Measurements from ENCODE around the gene TIGD1. TPM values are rescaled to one million over a fixed set of nuclear protein-coding genes. Genes with fewer than 3 reads are reported as not detected.

TIGD1 gene
- total RNA-seq, 1 experiment from 2014 or later = 5.1 TPM

DNA sequence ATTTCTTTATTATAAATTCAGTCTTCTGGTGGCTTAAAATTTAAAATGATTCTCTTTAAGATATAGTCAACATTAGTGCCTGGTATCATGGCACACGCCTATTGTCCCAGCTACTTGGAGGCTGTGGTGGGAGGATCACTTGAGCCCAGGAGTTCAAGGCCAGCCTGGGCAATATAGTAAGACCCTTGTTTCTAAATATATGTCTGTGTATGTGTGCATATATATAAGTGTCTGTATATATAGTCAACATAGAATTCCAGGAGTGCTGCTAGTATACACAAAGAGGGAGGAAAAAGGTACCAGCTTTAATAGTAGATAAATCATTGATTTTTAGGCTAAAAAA, 25.0 kb upstream of the TIGD1 start:
- intact Hi-C loops (cut with micrococcal nuclease; ENCODE audit: unreplicated experiment) (no loop called here), in situ Hi-C loops (cut with HindIII; ENCODE audit: low pct_unique_long_range_greater_than_20kb, low sequenced_read_pairs) (no loop called here)
- POLR2A ChIA-PET = no interaction called here
- H3K36me3 ChIP-seq (ENCODE audit: control insufficient read depth, insufficient read depth, low read length) = peaks cover 3% of the 10 kb centered on the region
- no peak for DNase-seq (ENCODE audit: low read depth, low spot score)
- no peaks in the 10 kb centered on the region for H3K9me3 ChIP-seq (ENCODE audit: control insufficient read depth, insufficient read depth, low read depth, low read length)
- H3K4me1 ChIP-seq (ENCODE audit: control insufficient read depth, insufficient read depth, low read length) = no peaks in the 10 kb centered on the region
- BruUV-seq (replicated peaks) = no TSS peak
- TF ChIP-seq SIN3A (IDR thresholded peaks at IDR 0.05; ENCODE audit: borderline replicate concordance, insufficient read depth, low read depth, low read length) = no peak
- TF ChIP-seq TCF7L2 (IDR thresholded peaks at IDR 0.05; ENCODE audit: low read depth, low read length) = no peak
- no peak for TF ChIP-seq CTCF (IDR thresholded peaks at IDR 0.05)
- TF ChIP-seq POLR2AphosphoS5 (IDR thresholded peaks at IDR 0.05; ENCODE audit: low read depth, low read length) = no peak
- TF ChIP-seq, protein P1, sequence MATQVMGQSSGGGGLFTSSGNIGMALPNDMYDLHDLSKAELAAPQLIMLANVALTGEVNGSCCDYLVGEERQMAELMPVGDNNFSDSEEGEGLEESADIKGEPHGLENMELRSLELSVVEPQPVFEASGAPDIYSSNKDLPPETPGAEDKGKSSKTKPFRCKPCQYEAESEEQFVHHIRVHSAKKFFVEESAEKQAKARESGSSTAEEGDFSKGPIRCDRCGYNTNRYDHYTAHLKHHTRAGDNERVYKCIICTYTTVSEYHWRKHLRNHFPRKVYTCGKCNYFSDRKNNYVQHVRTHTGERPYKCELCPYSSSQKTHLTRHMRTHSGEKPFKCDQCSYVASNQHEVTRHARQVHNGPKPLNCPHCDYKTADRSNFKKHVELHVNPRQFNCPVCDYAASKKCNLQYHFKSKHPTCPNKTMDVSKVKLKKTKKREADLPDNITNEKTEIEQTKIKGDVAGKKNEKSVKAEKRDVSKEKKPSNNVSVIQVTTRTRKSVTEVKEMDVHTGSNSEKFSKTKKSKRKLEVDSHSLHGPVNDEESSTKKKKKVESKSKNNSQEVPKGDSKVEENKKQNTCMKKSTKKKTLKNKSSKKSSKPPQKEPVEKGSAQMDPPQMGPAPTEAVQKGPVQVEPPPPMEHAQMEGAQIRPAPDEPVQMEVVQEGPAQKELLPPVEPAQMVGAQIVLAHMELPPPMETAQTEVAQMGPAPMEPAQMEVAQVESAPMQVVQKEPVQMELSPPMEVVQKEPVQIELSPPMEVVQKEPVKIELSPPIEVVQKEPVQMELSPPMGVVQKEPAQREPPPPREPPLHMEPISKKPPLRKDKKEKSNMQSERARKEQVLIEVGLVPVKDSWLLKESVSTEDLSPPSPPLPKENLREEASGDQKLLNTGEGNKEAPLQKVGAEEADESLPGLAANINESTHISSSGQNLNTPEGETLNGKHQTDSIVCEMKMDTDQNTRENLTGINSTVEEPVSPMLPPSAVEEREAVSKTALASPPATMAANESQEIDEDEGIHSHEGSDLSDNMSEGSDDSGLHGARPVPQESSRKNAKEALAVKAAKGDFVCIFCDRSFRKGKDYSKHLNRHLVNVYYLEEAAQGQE (IDR thresholded peaks at IDR 0.05; ENCODE audit: insufficient read depth in 1 of 2, low read depth in 2 of 2, low read length in 1 of 2) = no peak
- ATAC-seq = no peak
- CTCF ChIA-PET = no interaction called here
- H3K27me3 ChIP-seq (ENCODE audit: control insufficient read depth, insufficient read depth, low read length) = no peaks in the 10 kb centered on the region
- H3K4me3 ChIP-seq (ENCODE audit: low read depth in 2 of 2, low read length in 2 of 2) = no peak overlapping the region
- no peak overlapping the region for H3K27ac ChIP-seq (ENCODE audit: low read length)

DNA sequence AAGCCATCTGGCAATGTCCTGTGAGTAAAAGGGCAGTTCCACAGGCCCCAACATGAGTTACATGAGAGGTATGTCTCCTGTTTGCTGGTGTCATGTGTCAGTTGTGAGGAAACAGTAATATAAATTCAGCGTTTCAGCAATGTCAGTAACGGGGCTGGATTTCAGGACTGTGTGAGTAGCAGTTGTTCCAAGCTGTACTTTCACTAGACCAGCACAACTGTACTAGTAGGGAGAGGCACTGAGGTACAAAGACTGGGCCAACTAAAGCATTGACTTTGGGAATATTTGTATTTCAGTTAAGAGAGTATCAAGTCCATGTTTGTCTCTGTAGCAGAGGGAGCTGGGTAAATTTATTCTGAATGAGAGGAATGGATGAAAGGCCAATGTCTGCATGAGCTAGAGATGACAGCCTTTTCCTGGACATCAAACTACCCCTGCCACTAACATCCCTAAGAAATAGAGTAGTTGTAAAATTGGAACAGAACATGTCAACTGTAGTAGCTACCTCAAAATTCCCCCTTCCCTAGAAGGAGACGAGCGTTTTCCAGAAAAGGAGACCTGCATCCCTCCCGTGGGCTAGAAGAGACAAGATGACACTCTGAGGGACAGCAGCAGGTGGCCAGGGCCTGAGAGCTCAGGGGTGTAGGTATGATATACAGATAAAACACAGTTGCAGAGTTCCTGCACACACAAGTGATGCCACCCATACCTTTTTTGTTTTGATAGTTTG, 24.5 kb upstream of the TIGD1 start:
- H3K9me3 ChIP-seq (ENCODE audit: control insufficient read depth, insufficient read depth, low read depth, low read length) = no peaks in the 10 kb centered on the region
- BruUV-seq (replicated peaks) = no TSS peak
- H3K4me1 ChIP-seq (ENCODE audit: control insufficient read depth, insufficient read depth, low read length) = no peaks in the 10 kb centered on the region
- no peak for DNase-seq (ENCODE audit: low read depth, low spot score)
- ChIA-PET CTCF (no interaction called here), POLR2A (no interaction called here)
- in situ Hi-C loops (cut with HindIII; ENCODE audit: low pct_unique_long_range_greater_than_20kb, low sequenced_read_pairs) (no loop called here), intact Hi-C loops (cut with micrococcal nuclease; ENCODE audit: unreplicated experiment) (no loop called here)
- ATAC-seq = no peak
- no peak overlapping the region for H3K4me3 ChIP-seq (ENCODE audit: low read depth in 2 of 2, low read length in 2 of 2)
- H3K27me3 ChIP-seq (ENCODE audit: control insufficient read depth, insufficient read depth, low read length) = no peaks in the 10 kb centered on the region
- H3K27ac ChIP-seq (ENCODE audit: low read length) = no peak overlapping the region
- peaks cover 3% of the 10 kb centered on the region for H3K36me3 ChIP-seq (ENCODE audit: control insufficient read depth, insufficient read depth, low read length)
- TF ChIP-seq SIN3A (IDR thresholded peaks at IDR 0.05; ENCODE audit: borderline replicate concordance, insufficient read depth, low read depth, low read length) = no peak
- TF ChIP-seq CTCF (IDR thresholded peaks at IDR 0.05) = no peak
- no peak for TF ChIP-seq TCF7L2 (IDR thresholded peaks at IDR 0.05; ENCODE audit: low read depth, low read length)
- TF ChIP-seq, protein P1 (IDR thresholded peaks at IDR 0.05; ENCODE audit: insufficient read depth in 1 of 2, low read depth in 2 of 2, low read length in 1 of 2) = no peak
- TF ChIP-seq POLR2AphosphoS5 (IDR thresholded peaks at IDR 0.05; ENCODE audit: low read depth, low read length) = no peak
